MCF 10A (cell line): ENCODE measurements around the gene SEC22C. TPM values are rescaled to one million over a fixed set of nuclear protein-coding genes. Genes with fewer than 3 reads are reported as not detected.

Experiments used
- BruUV-seq: library from RNA; stranded (reverse); fragments of 400-500 nt; replicated peaks from 2 replicates; lab custom pipeline; 2021; lab: Mats Ljungman, UMichigan
- CTCF ChIA-PET: fragments of 300-600 bp; sonication (Branson Sonifier 250); formaldehyde crosslinking; extraction: SDS; loops from one replicate; lab custom pipeline; 2021; ENCODE audit warnings: antibody characterized with exemption, inconsistent platforms; lab: Yijun Ruan, JAX
- POLR2A ChIA-PET: fragments of 300-600, 350-650 bp; sonication (Branson Sonifier 250); formaldehyde crosslinking; extraction: SDS; loops from one replicate; lab custom pipeline; 2020; ENCODE audit warnings: antibody characterized with exemption, inconsistent platforms; lab: Yijun Ruan, JAX
- DNase-seq: peaks from one replicate; pipeline ENCODE4 v3.0.0-alpha.2; 2018; ENCODE audit not compliant: unreplicated experiment
- H3K27ac Mint-ChIP-seq: one replicate; pipeline ENCODE4 v1.8.0; 2022; ENCODE audit warnings: mild to moderate bottlenecking, low read depth, mixed read lengths; ENCODE audit not compliant: unreplicated experiment
- H3K27me3 Mint-ChIP-seq: one replicate; pipeline ENCODE4 v1.8.0; 2022; ENCODE audit warnings: mixed read lengths; ENCODE audit not compliant: insufficient read depth, unreplicated experiment
- H3K36me3 Mint-ChIP-seq: one replicate; pipeline ENCODE4 v1.8.0; 2022; ENCODE audit warnings: mild to moderate bottlenecking, moderate library complexity, mixed read lengths; ENCODE audit not compliant: insufficient read depth, unreplicated experiment
- H3K4me1 Mint-ChIP-seq: one replicate; pipeline ENCODE4 v1.8.0; 2022; ENCODE audit warnings: mixed read lengths; ENCODE audit not compliant: insufficient read depth, unreplicated experiment
- H3K4me3 Mint-ChIP-seq: one replicate; pipeline ENCODE4 v1.8.0; 2022; ENCODE audit warnings: mild to moderate bottlenecking, moderate library complexity, mixed read lengths; ENCODE audit not compliant: unreplicated experiment
- H3K9me3 Mint-ChIP-seq: one replicate; pipeline ENCODE4 v1.8.0; 2022; ENCODE audit warnings: mixed read lengths; ENCODE audit not compliant: unreplicated experiment
- intact Hi-C: fragments of 100-400 bp; cut with micrococcal nuclease; formaldehyde crosslinking; loops from 2 replicates; pipeline ENCODE4 v1.14.1; 2022
- total RNA-seq: library from RNA; stranded (reverse); gene quantifications from 2 replicates; pipeline ENCODE4 v1.2.3, GENCODE V29; 2022
- TF ChIP-seq, protein P1 (sequence below): fragments of 200-600 bp; IDR thresholded peaks from one replicate; pipeline ENCODE4 v1.8.0; 2022; ENCODE audit warnings: antibody characterized with exemption, mild to moderate bottlenecking; ENCODE audit not compliant: unreplicated experiment

Gene SEC22C
- total RNA-seq, 1 experiment from 2014 or later, result 55.7 TPM

DNA sequence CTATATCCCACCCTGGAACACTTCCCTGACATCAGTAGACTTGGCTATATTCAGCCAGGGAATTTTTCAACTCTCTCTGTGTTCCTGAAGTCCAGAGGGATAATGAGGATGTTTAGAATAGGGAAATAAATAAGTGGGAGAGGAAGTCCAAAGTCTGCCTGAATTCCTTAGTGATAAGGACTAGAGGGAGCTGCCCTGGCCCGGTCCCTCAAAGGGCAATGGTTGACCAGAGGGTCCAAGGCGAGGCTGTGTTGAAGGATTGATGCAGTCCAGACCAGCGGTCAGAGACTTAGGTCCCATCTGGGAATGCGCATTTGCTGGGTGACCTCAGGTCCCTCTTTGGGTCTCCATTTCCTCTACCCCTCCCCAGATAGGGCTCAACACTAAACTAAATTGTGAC is 71.4 kb downstream of the SEC22C start:
- H3K4me1 Mint-ChIP-seq, result peaks cover 11% of the 10 kb centered on the region
- peaks cover 19% of the 10 kb centered on the region for H3K27me3 Mint-ChIP-seq
- ChIA-PET POLR2A (no interaction called here), CTCF (interaction anchor here (0.5 to 1.3 kb wide), 3 partner anchors 35 to 1186 kb away, joined by 3 to 8 read pairs (median 4); no protein-coding TSS in a partner anchor)
- no TSS peak for BruUV-seq
- no peaks in the 10 kb centered on the region for H3K36me3 Mint-ChIP-seq
- H3K27ac Mint-ChIP-seq, result no peak overlapping the region
- no peak for DNase-seq
- intact Hi-C loops, result no loop called here
- H3K4me3 Mint-ChIP-seq, result no peak overlapping the region
- TF ChIP-seq, protein P1, sequence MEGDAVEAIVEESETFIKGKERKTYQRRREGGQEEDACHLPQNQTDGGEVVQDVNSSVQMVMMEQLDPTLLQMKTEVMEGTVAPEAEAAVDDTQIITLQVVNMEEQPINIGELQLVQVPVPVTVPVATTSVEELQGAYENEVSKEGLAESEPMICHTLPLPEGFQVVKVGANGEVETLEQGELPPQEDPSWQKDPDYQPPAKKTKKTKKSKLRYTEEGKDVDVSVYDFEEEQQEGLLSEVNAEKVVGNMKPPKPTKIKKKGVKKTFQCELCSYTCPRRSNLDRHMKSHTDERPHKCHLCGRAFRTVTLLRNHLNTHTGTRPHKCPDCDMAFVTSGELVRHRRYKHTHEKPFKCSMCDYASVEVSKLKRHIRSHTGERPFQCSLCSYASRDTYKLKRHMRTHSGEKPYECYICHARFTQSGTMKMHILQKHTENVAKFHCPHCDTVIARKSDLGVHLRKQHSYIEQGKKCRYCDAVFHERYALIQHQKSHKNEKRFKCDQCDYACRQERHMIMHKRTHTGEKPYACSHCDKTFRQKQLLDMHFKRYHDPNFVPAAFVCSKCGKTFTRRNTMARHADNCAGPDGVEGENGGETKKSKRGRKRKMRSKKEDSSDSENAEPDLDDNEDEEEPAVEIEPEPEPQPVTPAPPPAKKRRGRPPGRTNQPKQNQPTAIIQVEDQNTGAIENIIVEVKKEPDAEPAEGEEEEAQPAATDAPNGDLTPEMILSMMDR, result no peak
- no peaks in the 10 kb centered on the region for H3K9me3 Mint-ChIP-seq

GRCh38 chr3:42509111-42509510 is 72.7 kb downstream of the SEC22C start:
- no TSS peak for BruUV-seq
- intact Hi-C loops, result no loop called here
- TF ChIP-seq, protein P1, result no peak
- Mint-ChIP-seq H3K27ac (no peak overlapping the region), H3K4me1 (no peaks in the 10 kb centered on the region), H3K27me3 (peaks cover 19% of the 10 kb centered on the region), H3K4me3 (no peak overlapping the region), H3K9me3 (no peaks in the 10 kb centered on the region), H3K36me3 (no peaks in the 10 kb centered on the region)
- ChIA-PET POLR2A (no interaction called here), CTCF (interaction anchor here (1.1 kb wide), 1 partner anchor 81 kb away, joined by 5 read pairs; no protein-coding TSS in a partner anchor)
- no peak for DNase-seq

DNA sequence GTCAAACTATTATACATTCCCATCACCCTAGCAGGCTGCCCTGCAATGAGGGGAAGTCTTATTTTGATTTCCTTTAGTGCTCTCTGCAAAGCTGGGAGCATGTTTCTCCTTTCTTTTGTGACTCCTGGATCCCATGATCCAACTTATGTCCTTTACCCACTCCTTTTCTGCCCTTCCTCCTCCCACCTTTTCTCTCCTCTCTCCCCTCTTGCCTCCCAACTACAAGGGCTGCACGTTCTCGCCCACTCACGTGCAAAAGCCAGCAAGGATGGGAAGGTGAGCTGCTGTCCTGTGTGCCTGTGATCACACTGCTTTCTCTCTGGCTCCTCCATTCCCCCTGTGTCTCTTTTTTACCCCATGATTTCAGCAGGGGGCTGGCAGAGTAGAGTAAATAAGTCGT is 73.2 kb downstream of the SEC22C start:
- TF ChIP-seq, protein P1, result no peak
- CTCF ChIA-PET, result interaction anchor here (1.1 to 1.6 kb wide), 2 partner anchors 81 to 279 kb away, joined by 5 read pairs; no protein-coding TSS in a partner anchor
- H3K27ac Mint-ChIP-seq, result no peak overlapping the region
- POLR2A ChIA-PET, result no interaction called here
- no peak for DNase-seq
- no peak overlapping the region for H3K4me3 Mint-ChIP-seq
- BruUV-seq, result no TSS peak
- H3K4me1 Mint-ChIP-seq, result no peaks in the 10 kb centered on the region
- H3K9me3 Mint-ChIP-seq, result no peaks in the 10 kb centered on the region
- no peaks in the 10 kb centered on the region for H3K36me3 Mint-ChIP-seq
- peaks cover 19% of the 10 kb centered on the region for H3K27me3 Mint-ChIP-seq
- intact Hi-C loops, result no loop called here

DNA sequence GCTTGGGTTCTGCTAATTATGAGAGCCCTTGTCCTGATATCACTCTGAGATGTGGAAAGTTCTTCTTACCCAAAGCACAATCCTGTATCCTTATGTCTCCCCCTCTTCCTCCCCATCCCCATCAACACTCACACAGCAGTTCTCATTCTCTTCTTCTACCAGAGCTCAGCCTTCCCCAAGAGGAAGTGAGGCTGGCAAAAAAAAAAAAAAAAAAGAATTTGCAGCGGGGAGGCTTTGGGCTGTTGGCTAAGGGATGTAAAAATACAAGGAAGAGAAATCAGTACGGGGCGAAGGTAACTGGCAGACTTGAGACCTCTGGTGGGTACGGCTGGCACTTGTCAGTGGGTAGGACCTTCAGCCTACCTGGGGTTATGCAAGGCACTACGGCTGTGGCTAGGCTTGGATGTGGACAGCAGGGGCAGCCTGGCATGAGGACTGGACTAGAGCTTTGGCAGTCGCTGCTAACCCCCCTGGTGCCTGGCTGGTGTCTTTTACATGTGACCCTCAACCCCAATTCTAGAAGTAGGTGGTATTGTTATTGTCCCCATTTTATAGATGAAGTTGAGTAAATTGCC is 73.9 kb downstream of the SEC22C start:
- Mint-ChIP-seq H3K27me3 (peaks cover 19% of the 10 kb centered on the region), H3K36me3 (no peaks in the 10 kb centered on the region), H3K4me3 (no peak overlapping the region), H3K27ac (no peak overlapping the region), H3K4me1 (no peaks in the 10 kb centered on the region), H3K9me3 (no peaks in the 10 kb centered on the region)
- ChIA-PET POLR2A (no interaction called here), CTCF (interaction anchor here (0.6 to 1.6 kb wide), 3 partner anchors 25 to 278 kb away, joined by 3 to 5 read pairs (median 5); no protein-coding TSS in a partner anchor)
- no TSS peak for BruUV-seq
- no peak for DNase-seq
- intact Hi-C loops, result no loop called here
- TF ChIP-seq, protein P1, result no peak
